Medulla oblongata (tissue), 1 donor: ENCODE measurements around the gene GFOD1.

ENCODE experiments used
- DNase-seq: peaks from one replicate; pipeline ENCODE4 v3.0.0-alpha.2; 2015; ENCODE audit errors: extremely low spot score

Gene GFOD1

GRCh38 chr6:13486679-13487121 lies 700 bp downstream of the GFOD1 start:
- DNase-seq, result peak; percentile 30

GRCh38 chr6:13485923-13486562 lies 1.4 kb downstream of the GFOD1 start:
- peak; percentile 60 for DNase-seq

GRCh38 chr6:13485303-13485702 lies 2.1 kb downstream of the GFOD1 start:
- peak; percentile 22 for DNase-seq

- DNase-seq, result no peak
Observed at GRCh38 chr6:13484827-13485226, 2.6 kb downstream of the GFOD1 start.

GRCh38 chr6:13484138-13484708 lies 3.2 kb downstream of the GFOD1 start:
- DNase-seq, result no peak

DNA sequence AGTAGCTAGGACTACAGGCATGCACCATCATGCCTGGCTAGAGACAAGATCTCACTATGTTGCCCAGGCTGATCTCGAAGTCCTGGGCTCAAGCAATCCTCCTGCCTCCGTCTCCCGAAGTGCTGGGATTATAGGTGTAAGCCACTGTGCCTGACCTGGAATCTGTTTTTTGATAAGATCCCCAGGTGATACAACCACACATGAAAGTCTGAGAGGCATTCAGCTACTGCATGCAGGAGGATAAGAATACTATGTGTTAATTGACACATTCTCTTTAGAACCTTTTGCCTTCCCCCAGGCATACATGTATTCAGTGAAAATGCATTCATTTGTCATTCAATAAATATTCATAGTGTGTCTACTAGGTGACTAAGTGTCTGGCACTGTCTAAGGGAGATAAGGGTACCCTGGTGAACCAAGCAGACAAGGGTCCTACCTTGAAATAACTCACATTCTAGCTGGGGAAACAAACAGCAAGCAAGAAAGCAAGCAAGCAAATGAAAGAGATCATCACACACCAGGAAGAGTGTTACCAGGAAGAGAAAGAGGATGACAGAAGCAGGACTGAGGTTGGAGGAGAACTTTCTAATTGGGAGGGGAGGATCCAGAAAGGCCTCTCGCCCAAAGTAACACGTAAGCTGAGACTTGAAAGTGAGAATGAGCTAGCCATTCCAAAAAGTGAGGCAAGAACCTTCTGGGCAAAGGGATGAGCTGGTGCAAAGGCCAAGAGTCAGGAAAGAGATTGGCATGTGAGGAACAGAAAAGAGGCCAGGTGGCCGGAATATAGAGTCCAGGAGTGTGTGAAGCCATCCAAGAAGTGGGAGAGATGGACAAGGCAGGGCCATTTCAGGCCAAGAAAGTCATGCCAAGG lies 6.5 kb downstream of the GFOD1 start:
- no peak for DNase-seq

DNA sequence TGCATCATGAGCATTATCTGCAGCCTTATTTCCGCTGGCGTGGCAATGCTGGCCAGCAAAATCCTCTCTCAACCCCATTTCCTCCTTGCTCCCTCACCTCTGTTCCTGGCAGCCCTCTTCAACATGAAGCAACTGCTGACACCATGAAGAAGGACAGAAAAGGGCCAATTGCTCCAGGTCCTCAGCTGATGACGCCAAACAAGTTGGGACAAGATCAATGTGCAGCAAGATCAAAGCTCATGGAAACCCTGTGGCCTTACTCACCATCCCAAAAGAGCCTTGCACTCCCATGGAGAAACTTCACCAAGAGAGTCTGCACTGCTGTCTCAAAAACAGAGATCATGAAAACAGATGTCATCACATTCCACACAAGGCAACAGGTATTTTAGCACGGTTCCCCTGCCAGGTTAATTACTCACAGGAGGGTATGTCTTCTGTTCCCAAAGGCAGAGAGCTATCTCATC lies 7.4 kb downstream of the GFOD1 start:
- no peak for DNase-seq

- DNase-seq, result no peak
Observed at GRCh38 chr6:13479206-13479800, 8.1 kb downstream of the GFOD1 start.

DNA sequence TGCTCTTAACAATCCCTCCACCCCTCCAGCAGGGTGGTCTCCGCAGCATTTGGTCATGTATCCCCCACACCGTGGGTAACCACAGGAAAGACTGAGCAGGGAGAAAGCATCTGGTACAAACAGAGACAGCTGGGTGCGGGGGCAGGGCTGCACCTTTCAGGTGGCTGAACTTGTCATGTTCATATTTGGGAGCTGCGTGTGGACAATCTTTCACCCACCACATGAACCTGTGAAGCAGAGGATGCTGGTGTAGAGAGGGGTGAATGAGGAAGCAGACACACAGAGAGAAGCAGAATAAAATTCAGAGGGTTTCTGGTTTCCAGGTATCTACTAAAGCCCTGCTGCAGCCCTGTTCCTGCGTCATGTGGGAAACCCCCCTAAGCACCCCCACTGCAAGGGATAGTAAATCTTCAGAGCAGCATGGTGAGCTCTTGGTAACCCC lies 8.9 kb downstream of the GFOD1 start:
- DNase-seq, result no peak

- DNase-seq, result no peak
Observed at GRCh38 chr6:13474787-13475186, 12.6 kb downstream of the GFOD1 start.

- DNase-seq, result no peak
Observed at GRCh38 chr6:13474360-13474759, 13.0 kb downstream of the GFOD1 start.

DNA sequence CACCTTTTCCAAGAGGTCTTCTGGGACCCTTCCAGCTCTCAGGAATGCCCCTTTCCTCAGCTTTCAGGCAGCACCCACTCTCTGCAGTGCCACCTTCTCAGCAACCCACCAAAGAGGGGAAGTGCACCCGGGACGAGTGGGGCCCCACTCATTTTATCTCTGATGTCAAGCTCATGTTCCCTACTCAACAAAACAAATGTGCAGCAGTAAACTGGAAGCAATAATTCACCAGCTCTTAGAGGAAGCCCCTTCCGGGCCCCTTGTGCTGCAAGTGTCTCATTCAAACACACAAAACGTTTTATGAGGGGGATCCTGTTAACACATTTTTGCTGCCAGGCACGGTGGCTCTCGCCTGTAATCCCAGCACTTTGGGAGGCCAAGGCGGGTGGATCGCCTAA lies 13.6 kb downstream of the GFOD1 start:
- DNase-seq, result no peak

GRCh38 chr6:13472976-13473767 lies 14.2 kb downstream of the GFOD1 start:
- DNase-seq, result no peak

- DNase-seq, result no peak
Observed at GRCh38 chr6:13472099-13472498, 15.3 kb downstream of the GFOD1 start.

DNA sequence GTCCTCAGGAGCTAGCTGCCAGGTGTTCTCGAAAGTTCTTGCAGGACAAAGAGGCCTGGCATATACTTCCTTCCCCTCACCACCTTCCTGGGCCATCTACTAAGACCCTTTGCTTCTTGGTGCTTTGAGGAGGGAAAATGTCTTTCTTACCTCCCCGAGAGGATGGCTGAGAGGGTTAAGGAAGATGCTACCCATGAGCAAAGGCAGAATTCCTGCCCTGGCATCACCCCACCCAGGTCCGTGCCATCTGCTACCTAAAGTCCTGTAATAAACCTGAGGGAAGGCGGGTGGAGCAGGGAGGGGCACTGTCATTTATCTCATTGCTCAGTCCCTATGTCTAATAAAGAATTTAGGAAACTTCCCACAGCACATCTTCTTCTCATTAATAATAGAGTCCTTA lies 16.2 kb downstream of the GFOD1 start:
- no peak for DNase-seq

GRCh38 chr6:13470238-13471140 lies 16.9 kb downstream of the GFOD1 start:
- DNase-seq, result peak; percentile 87

DNA sequence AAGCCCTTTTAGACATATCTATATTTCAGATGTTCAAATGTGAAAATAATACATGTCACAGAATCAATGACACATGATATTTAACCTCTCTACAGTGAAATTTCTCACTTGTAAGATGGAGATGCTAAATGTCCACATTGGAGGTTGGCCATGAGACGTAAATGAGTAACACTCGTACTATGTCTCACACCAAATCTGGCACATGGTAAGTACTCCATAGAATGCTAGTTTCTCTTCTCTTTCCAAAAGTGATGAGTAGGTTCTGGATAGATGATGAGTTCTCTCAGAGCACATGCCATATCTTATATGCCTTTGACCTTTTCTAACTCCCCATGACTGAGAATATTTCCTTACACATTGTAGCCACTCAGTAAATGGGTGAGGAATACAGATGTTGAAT lies 17.7 kb downstream of the GFOD1 start:
- no peak for DNase-seq

- DNase-seq, result no peak
Observed at GRCh38 chr6:13468839-13469238, 18.6 kb downstream of the GFOD1 start.

- no peak for DNase-seq
Observed at GRCh38 chr6:13467216-13467600, 20.2 kb downstream of the GFOD1 start.
